ENCODE results near the gene ESM1. TPM values are rescaled to one million over a fixed set of nuclear protein-coding genes. Genes with fewer than 3 reads are reported as not detected.
"Not testable (repeated sequence)": the region's sequence is repeated elsewhere in the genome, so short reads cannot be mapped to it uniquely, and the experiment has no call there.

ESM1 gene
- total RNA-seq, 1 donor from 2014 or later, result not detected

GRCh38 chr5:55004729-55005128, 19.3 kb upstream of the ESM1 start:
- Mint-ChIP-seq H3K27ac (ENCODE audit: unreplicated experiment) (no peak overlapping the region), H3K9me3 (ENCODE audit: unreplicated experiment) (no peaks in the 10 kb centered on the region), H3K27me3 (ENCODE audit: unreplicated experiment) (no peaks in the 10 kb centered on the region), H3K4me3 (ENCODE audit: unreplicated experiment) (no peak overlapping the region), H3K4me1 (ENCODE audit: low read depth, unreplicated experiment) (no peaks in the 10 kb centered on the region), H3K36me3 (ENCODE audit: unreplicated experiment) (no peaks in the 10 kb centered on the region)
- TF ChIP-seq CTCF (IDR thresholded peaks at IDR 0.05; ENCODE audit: partially characterized antibody, unreplicated experiment), result no peak
- DNase-seq, result no peak

- H3K27me3 Mint-ChIP-seq (ENCODE audit: unreplicated experiment), result no peaks in the 10 kb centered on the region
- no peak overlapping the region for H3K4me3 Mint-ChIP-seq (ENCODE audit: unreplicated experiment)
- no peak for DNase-seq
- H3K4me1 Mint-ChIP-seq (ENCODE audit: low read depth, unreplicated experiment), result no peaks in the 10 kb centered on the region
- no peak overlapping the region for H3K27ac Mint-ChIP-seq (ENCODE audit: unreplicated experiment)
- no peaks in the 10 kb centered on the region for H3K36me3 Mint-ChIP-seq (ENCODE audit: unreplicated experiment)
- no peak for TF ChIP-seq CTCF (IDR thresholded peaks at IDR 0.05; ENCODE audit: partially characterized antibody, unreplicated experiment)
- H3K9me3 Mint-ChIP-seq (ENCODE audit: unreplicated experiment), result no peaks in the 10 kb centered on the region
These were observed 18.2 kb upstream of the ESM1 start for GRCh38 chr5:55003432-55004065.

- H3K4me3 Mint-ChIP-seq (ENCODE audit: unreplicated experiment); H3K27me3 Mint-ChIP-seq (ENCODE audit: unreplicated experiment); H3K36me3 Mint-ChIP-seq (ENCODE audit: unreplicated experiment); H3K27ac Mint-ChIP-seq (ENCODE audit: unreplicated experiment); DNase-seq; H3K4me1 Mint-ChIP-seq (ENCODE audit: low read depth, unreplicated experiment); H3K9me3 Mint-ChIP-seq (ENCODE audit: unreplicated experiment): not testable (repeated sequence)
These were observed 16.8 kb upstream of the ESM1 start for GRCh38 chr5:55002166-55002565.

GRCh38 chr5:54997081-54997480, 11.7 kb upstream of the ESM1 start:
- Mint-ChIP-seq H3K27me3 (ENCODE audit: unreplicated experiment) (no peaks in the 10 kb centered on the region), H3K36me3 (ENCODE audit: unreplicated experiment) (no peaks in the 10 kb centered on the region), H3K9me3 (ENCODE audit: unreplicated experiment) (no peaks in the 10 kb centered on the region), H3K4me1 (ENCODE audit: low read depth, unreplicated experiment) (no peaks in the 10 kb centered on the region), H3K4me3 (ENCODE audit: unreplicated experiment) (no peak overlapping the region), H3K27ac (ENCODE audit: unreplicated experiment) (no peak overlapping the region)
- DNase-seq, result no peak
- TF ChIP-seq CTCF (IDR thresholded peaks at IDR 0.05; ENCODE audit: partially characterized antibody, unreplicated experiment), result no peak

GRCh38 chr5:54996466-54996865, 11.1 kb upstream of the ESM1 start:
- no peak for DNase-seq
- Mint-ChIP-seq H3K4me1 (ENCODE audit: low read depth, unreplicated experiment) (no peaks in the 10 kb centered on the region), H3K9me3 (ENCODE audit: unreplicated experiment) (no peaks in the 10 kb centered on the region), H3K27me3 (ENCODE audit: unreplicated experiment) (no peaks in the 10 kb centered on the region), H3K27ac (ENCODE audit: unreplicated experiment) (no peak overlapping the region), H3K36me3 (ENCODE audit: unreplicated experiment) (no peaks in the 10 kb centered on the region), H3K4me3 (ENCODE audit: unreplicated experiment) (no peak overlapping the region)
- no peak for TF ChIP-seq CTCF (IDR thresholded peaks at IDR 0.05; ENCODE audit: partially characterized antibody, unreplicated experiment)

Measured in glutamatergic neuron (in vitro differentiated cells).